Epithelial cell of proximal tubule (primary cell): Measurements from ENCODE around the gene RERGL. TPM values are rescaled to one million over a fixed set of nuclear protein-coding genes. Genes with fewer than 3 reads are reported as not detected.
A peak's percentile ranks its signal among the peaks of the same experiment; 100 is the strongest.
"Not testable (repeated sequence)": the region's sequence is repeated elsewhere in the genome, so short reads cannot be mapped to it uniquely, and the experiment has no call there.

ENCODE experiments used
- DNase-seq: peaks from one replicate; pipeline ENCODE4 v3.0.0-alpha.2; 2011; ENCODE audit warnings: low read depth
- H3K4me3 ChIP-seq: 2 replicates; pipeline ENCODE4 v1.5.1; 2011; ENCODE audit warnings: low read depth, mild to moderate bottlenecking, low read length
- total RNA-seq: library from RNA; depleted of rRNA; stranded (reverse); fragments of >200 nt; gene quantifications from 2 replicates; pipeline ENCODE4 v1.2.3, GENCODE V29; 2015
- TF ChIP-seq, protein P1 (sequence below): conservative IDR thresholded peaks from 2 replicates; pipeline ENCODE4 v1.5.1; 2012; ENCODE audit warnings: low read depth, mild to moderate bottlenecking, low read length

RERGL gene
- total RNA-seq, 1 donor from 2014 or later: not detected

DNA sequence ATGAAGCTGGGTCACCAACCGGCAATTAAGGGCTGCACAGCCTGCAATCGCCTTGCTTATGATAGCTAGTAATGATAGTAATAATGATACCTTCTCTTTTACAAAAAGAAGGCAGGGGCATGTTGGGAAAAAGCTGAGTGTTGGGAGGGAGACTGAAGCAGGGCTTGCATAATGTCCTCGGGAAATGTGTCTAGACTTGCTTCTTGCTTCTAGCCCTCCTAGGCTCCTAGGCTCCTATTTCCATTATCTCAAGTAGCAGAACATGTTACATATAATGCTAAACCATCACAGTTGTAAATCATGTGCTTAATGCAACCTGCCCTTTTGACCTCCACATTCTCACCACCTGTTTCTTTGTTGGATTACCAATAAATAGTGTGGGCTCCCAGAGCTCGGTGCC lies 18.7 kb downstream of the RERGL start:
- H3K4me3 ChIP-seq: no peak overlapping the region
- no peak for DNase-seq
- TF ChIP-seq, protein P1, sequence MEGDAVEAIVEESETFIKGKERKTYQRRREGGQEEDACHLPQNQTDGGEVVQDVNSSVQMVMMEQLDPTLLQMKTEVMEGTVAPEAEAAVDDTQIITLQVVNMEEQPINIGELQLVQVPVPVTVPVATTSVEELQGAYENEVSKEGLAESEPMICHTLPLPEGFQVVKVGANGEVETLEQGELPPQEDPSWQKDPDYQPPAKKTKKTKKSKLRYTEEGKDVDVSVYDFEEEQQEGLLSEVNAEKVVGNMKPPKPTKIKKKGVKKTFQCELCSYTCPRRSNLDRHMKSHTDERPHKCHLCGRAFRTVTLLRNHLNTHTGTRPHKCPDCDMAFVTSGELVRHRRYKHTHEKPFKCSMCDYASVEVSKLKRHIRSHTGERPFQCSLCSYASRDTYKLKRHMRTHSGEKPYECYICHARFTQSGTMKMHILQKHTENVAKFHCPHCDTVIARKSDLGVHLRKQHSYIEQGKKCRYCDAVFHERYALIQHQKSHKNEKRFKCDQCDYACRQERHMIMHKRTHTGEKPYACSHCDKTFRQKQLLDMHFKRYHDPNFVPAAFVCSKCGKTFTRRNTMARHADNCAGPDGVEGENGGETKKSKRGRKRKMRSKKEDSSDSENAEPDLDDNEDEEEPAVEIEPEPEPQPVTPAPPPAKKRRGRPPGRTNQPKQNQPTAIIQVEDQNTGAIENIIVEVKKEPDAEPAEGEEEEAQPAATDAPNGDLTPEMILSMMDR: no peak

DNA sequence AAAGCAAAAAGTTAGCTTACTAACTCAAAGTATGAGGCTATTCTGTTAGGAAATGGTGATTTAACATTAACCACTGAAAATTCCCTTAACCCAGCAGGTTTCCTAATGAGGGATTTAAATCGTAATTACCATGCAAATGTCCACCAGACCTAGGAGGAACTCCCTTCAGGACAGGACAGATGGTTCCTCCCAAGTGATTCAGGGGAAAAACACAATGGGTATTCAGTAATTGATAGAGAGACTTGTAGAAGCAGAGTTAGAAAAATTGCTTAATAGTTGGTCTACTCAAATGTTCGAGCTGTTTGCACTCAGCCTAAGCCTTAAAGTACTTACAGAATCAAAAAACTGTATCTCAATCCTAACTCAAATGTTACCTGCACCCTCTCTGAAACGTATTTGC lies 21.6 kb downstream of the RERGL start:
- no peak overlapping the region for H3K4me3 ChIP-seq
- DNase-seq: peak; percentile 22
- TF ChIP-seq, protein P1: no peak

DNA sequence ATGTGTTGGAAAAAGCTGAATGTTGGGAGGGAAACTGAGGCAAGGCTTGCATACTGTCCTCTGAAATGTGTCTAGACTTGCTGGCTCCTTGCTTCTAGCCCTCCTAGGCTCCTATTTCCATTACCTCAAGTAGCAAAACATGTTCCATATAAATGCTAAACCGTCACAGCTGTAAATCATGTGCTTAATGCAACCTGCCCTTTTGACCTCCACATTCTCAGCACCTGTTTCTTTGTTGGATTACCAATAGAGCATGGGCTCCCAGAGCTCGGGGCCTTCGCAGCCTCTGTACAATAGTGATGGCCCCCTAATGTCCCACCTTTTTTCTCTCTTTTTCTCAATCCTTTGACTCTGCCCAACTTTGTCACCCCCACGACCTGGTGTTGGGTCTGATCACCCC lies 23.3 kb downstream of the RERGL start:
- TF ChIP-seq, protein P1: no peak
- DNase-seq: no peak
- no peak overlapping the region for H3K4me3 ChIP-seq

DNA sequence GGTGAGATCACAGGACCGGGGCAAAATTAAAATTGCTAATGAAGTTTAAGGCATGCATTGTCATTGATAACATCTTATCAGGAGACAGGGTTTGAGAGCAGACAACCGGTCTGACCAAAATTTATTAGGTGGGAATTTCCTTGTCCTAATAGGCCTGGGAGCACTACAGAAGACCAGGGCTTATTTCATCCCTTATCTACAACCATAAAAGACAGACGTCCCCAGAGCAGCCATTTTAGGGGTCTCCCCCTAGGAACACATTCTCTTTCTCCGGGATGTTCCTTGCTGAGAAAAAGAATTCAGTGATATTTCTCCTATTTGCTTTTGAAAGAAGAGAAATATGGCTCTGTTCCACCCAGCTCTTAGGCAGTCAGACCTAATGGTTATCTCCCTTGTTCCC lies 27.1 kb downstream of the RERGL start:
- not testable (repeated sequence) for DNase-seq, H3K4me3 ChIP-seq

DNA sequence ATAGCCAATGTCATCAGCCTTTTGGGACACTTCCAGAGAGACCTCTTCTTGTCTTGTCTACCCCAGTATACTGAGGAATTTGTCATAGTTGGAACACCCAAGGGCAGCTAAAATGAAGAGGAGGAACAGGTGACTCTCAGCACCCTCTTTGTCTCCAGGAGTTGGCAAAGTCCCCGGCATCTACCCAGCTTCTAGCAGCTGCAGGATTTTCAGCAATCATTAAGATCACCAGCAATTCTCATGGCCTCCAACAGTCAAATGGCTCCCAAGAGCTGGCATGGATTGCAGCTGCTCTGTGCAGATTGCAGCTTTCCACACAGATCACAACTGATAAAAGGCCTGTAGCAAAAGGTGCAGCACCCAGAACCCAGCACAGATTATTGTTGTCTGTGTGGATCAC lies 32.9 kb downstream of the RERGL start:
- DNase-seq: no peak
- TF ChIP-seq, protein P1: no peak
- no peak overlapping the region for H3K4me3 ChIP-seq

DNA sequence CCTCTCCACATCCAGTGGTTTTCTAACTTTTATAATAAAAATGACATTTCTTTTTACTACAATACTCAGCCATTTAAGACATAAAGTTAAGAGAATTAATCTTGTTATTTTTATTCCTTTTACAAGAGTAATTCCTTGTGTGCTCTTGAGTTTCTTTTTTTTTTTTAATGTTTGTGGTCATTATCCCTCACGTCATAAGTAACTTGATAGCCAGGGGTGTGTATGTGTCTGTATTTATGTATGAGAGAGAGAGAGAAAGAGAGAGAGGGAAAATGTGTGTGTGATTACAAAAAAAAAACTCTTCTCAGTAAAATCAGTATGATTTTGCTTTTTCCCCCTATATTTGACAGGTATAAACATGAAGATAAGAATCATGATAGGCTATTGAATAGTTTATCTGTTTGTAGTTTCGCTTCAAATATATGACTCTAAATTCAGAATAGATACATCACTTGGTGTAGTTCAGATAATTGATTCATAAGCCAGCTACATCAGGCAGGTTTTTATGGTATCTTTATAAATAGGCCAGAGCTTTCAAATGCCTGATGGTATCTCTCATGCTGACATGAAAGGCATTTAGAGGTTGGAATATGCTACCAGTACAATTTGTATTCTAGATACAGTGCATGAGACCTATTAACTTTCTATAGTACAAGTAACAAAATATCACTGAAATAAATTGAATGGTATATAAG lies 34.9 kb downstream of the RERGL start:
- DNase-seq: no peak
- no peak overlapping the region for H3K4me3 ChIP-seq
- TF ChIP-seq, protein P1: no peak

DNA sequence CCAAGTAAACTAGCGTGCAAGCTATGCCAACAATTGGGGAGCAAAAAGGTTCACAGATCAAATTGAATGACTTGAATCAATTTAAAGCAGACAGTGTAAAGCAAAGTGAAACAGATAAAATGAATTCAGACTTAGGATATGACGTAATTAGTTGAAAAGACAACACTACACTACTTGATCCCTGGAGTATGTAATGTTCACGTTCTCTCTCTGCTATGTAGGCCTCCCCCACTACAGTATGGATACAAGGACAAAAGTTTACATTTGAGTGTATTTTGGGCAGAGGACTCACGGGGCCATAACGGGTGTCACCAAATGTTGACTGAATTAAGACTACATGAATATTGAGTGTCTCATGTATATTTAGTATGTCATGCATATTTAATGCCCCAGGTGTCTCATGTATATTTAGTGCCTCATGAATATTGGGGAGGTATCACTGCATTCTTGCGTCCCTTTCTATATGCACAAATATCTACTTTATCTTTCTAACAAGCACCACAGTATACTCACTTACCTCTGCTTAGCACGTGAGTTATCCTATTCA lies 44.5 kb downstream of the RERGL start:
- no peak for DNase-seq
- TF ChIP-seq, protein P1: no peak
- no peak overlapping the region for H3K4me3 ChIP-seq

DNA sequence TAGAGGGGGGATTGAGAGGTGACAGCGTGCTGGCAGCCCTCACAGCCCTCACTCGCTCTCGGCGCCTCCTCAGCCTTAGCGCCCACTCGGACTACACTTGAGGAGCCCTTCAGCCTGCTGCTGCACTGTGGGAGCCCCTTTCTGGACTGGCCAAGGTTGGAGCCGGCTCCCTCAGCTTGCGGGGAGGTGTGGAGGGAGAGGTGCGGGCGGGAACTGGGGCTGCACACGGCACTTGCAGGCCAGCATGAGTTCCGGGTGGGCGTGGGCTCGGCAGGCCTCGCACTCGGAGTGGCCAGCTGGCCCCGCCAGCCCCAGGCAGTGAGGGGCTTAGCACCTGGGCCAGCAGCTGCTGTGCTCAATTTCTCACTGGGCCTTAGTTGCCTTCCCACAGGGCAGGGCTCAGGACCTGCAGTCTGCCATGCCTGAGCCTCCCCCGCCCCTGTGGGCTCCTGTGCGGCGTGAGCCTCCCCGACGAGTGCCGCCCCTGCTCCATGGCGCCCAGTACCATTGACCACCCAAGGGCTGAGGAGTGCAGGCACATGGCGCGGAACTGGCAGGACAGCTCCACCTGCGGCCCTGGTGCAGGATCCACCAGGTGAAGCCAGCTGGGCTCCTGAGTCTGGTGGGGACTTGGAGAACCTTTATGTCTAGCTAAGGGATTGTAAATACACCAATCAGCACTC lies 49.8 kb downstream of the RERGL start:
- not testable (repeated sequence) for DNase-seq, H3K4me3 ChIP-seq
